SKM-1 treated with dmso at 0.1 percent for 144 hours (cell line): ENCODE results near the gene ITGA11.

ENCODE experiments used
- DNase-seq: peaks from one replicate; lab custom pipeline; 2025; ENCODE audit not compliant: unreplicated experiment; lab: John Stamatoyannopoulos, UW

ITGA11 gene

GRCh38 chr15:68335251-68335650, 96.7 kb downstream of the ITGA11 start:
- DNase-seq: no peak

- DNase-seq: no peak
Measured at GRCh38 chr15:68334661-68335124, 97.3 kb downstream of the ITGA11 start.

- no peak for DNase-seq
Measured at GRCh38 chr15:68333775-68334470, 98.0 kb downstream of the ITGA11 start.

GRCh38 chr15:68332266-68332665, 99.7 kb downstream of the ITGA11 start:
- no peak for DNase-seq

- DNase-seq: no peak
Measured at GRCh38 chr15:68330901-68331300, 101.1 kb downstream of the ITGA11 start.

GRCh38 chr15:68330416-68330815, 101.5 kb downstream of the ITGA11 start:
- DNase-seq: no peak

GRCh38 chr15:68328964-68329363, 103.0 kb downstream of the ITGA11 start:
- DNase-seq: no peak

GRCh38 chr15:68328443-68328842, 103.5 kb downstream of the ITGA11 start:
- DNase-seq: no peak

- DNase-seq: peak; percentile 23
Measured at GRCh38 chr15:68326711-68327354, 105.1 kb downstream of the ITGA11 start.

- DNase-seq: no peak
Measured at GRCh38 chr15:68325726-68326125, 106.2 kb downstream of the ITGA11 start.

GRCh38 chr15:68322796-68323195, 109.2 kb downstream of the ITGA11 start:
- no peak for DNase-seq

GRCh38 chr15:68321229-68321628, 110.7 kb downstream of the ITGA11 start:
- DNase-seq: no peak

- no peak for DNase-seq
Measured at GRCh38 chr15:68319997-68320396, 112.0 kb downstream of the ITGA11 start.

GRCh38 chr15:68318931-68319909, 112.7 kb downstream of the ITGA11 start:
- no peak for DNase-seq

GRCh38 chr15:68318008-68318835, 113.7 kb downstream of the ITGA11 start:
- DNase-seq: no peak

- DNase-seq: no peak
Measured at GRCh38 chr15:68317281-68318007, 114.5 kb downstream of the ITGA11 start.

GRCh38 chr15:68316061-68316804, 115.7 kb downstream of the ITGA11 start:
- no peak for DNase-seq

- DNase-seq: no peak
Measured at GRCh38 chr15:68315495-68316031, 116.4 kb downstream of the ITGA11 start.

- DNase-seq: no peak
Measured at GRCh38 chr15:68315035-68315434, 116.9 kb downstream of the ITGA11 start.
